Activated CD8-positive, alpha-beta memory T cell treated with anti-CD3 and anti-CD28 coated beads for 36 hours (primary cell): Measurements from ENCODE around the gene OR5B2. TPM values are rescaled to one million over a fixed set of nuclear protein-coding genes. Genes with fewer than 3 reads are reported as not detected.
"Not testable (repeated sequence)": the region's sequence is repeated elsewhere in the genome, so short reads cannot be mapped to it uniquely, and the experiment has no call there.

Experiments
- CTCF ChIA-PET: fragments of 350-600 bp; sonication (Branson Sonifier 250); formaldehyde crosslinking; loops from one replicate; lab custom pipeline; 2021; ENCODE audit warnings: antibody characterized with exemption; lab: Charles Lee
- POLR2A ChIA-PET: fragments of 350-600 bp; sonication (Branson Sonifier 250); formaldehyde crosslinking; loops from one replicate; lab custom pipeline; 2021; ENCODE audit warnings: antibody characterized with exemption; lab: Charles Lee
- total RNA-seq, 2 experiments: library from RNA; stranded (reverse); gene quantifications; one replicate each; pipeline ENCODE4 v1.2.3, GENCODE V29; 2021

The OR5B2 gene
- not detected for total RNA-seq

- POLR2A ChIA-PET: no interaction called here
- CTCF ChIA-PET: no interaction called here
Observed at GRCh38 chr11:58428021-58428420, at the start of gene OR5B2. Gene OR5B2 (minus strand): TSS chr11:58428121. CDS start chr11:58423261, 4,860 bp downstream.

- ChIA-PET CTCF (no interaction called here), POLR2A (no interaction called here)
Observed at GRCh38 chr11:58471892-58472291, 44.0 kb upstream of the OR5B2 start.

- ChIA-PET POLR2A (no interaction called here), CTCF (no interaction called here)
Observed at GRCh38 chr11:58466293-58466692, 38.4 kb upstream of the OR5B2 start.

DNA sequence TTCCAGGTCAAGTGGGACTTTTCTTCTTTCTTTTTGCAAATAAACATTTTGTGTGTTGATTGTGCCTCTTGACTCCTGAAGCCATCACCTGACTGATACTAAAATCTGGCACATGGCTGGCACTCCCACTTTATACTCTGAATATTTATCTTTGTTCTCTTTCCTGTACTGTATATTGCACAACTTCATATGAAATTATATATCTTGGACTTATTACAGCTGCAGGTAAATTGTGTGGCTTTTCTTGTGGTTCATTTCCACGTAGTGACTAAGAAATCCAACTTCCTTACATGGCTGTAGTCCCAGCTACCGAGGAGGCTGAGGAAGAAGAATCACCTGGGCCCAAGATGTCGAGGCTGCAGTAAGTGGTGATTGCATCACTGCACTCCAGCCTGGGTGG is 37.8 kb upstream of the OR5B2 start:
- POLR2A ChIA-PET: no interaction called here
- CTCF ChIA-PET: no interaction called here

- CTCF ChIA-PET: no interaction called here
- POLR2A ChIA-PET: no interaction called here
Observed at GRCh38 chr11:58451585-58451984, 23.7 kb upstream of the OR5B2 start.

DNA sequence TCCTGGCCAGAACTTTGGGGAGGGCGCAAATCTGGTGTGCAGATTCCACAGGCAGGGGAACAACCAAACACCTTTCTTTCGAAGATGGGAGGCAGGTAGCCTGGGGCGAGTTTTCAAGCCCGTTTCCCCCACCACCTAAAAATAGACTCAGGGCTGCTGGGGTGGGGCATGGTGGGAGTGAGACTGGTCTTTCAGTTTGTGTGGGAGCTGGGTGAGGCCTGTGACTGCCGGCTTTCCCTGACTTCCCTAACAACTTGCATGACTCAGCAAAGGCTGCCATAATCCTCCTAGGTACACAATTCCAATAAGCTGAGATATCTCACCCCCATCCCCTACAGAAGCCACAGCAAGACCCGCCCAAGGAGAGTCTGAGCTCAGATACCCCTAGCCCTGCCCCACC is 18.4 kb upstream of the OR5B2 start:
- CTCF ChIA-PET: no interaction called here
- POLR2A ChIA-PET: no interaction called here

- ChIA-PET CTCF (no interaction called here), POLR2A (no interaction called here)
Observed at GRCh38 chr11:58444300-58444699, 16.4 kb upstream of the OR5B2 start.

GRCh38 chr11:58442136-58442535 is 14.2 kb upstream of the OR5B2 start, which contains the start of gene OR5B12:
Gene OR5B12 (minus strand): TSS chr11:58442236. CDS start chr11:58440151, 2,085 bp downstream.
- POLR2A ChIA-PET: no interaction called here

DNA sequence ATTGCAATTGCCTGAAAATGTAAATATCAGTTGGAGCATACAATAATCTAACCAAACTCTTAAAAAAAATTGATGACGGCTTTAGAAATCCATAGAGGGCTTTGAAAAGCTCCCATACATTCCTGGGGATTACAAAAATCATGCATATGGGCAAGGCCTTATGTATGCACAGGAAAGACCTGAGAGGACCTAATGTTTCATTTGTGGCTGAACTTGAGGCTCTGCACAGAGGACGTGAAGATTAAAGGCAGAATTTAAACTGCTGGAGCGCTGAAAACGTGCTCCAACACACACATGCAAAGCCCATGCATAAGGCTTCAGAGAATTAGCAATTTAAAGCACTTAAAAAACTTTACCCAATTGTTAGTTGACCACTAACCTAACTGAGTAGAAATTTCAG is 10.6 kb upstream of the OR5B2 start:
- POLR2A ChIA-PET: no interaction called here
- CTCF ChIA-PET: no interaction called here

More at GRCh38 chr11:58442136-58442535, 14.2 kb upstream of the OR5B2 start, which contains the start of gene OR5B12:
- CTCF ChIA-PET: no interaction called here

GRCh38 chr11:58434217-58434616 is 6.3 kb upstream of the OR5B2 start:
- CTCF ChIA-PET: no interaction called here

DNA sequence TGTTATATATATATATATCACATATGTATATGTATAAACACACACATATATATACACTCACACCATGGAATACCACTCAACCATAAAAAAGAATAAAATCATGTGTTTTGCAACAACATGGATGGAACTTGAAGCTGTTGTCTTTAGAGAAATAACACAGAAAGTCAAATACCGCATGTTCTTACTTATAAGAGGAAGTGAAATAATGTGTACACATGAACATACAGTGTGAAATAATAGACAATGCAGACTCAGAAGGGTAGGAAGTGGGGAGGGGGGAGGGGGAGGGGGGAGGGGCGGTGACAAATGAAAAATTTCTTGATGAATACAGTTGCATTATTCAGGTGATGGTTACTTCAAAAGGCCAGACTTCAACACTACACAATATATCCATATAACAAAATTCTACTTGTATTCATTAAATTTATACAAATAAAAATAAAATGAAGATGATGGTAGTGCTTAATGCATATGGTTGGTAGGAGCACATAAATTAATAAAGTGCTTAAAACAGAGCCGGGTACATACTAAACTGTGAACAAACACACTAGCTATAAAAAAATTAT is 5.8 kb upstream of the OR5B2 start:
- ChIA-PET POLR2A (no interaction called here), CTCF (no interaction called here)

More at GRCh38 chr11:58434217-58434616, 6.3 kb upstream of the OR5B2 start:
- POLR2A ChIA-PET: no interaction called here

GRCh38 chr11:58429273-58429672 is 1.4 kb upstream of the OR5B2 start:
- POLR2A ChIA-PET: no interaction called here
- CTCF ChIA-PET: no interaction called here

DNA sequence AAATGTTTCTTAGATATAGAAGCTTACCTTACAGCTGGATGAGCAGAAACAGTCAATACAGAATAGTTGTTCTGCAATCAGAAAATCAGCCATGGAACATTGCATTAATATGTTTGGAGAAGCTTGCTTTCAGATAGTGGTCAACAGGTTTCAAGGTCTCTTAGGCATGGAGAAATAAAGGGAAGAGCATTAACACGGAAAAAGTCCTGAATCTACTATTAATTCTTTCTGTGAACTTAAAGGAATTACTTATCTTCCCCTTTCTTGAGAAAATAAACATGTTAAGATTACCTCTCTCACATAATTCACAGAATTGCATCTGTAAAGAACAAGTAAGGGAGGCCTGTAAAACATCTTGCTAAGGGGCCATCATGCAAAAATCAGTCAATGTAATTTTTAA is 21.1 kb downstream of the OR5B2 start, which contains the start of gene OR5B3:
OR5B3 (minus strand) TSS at position 101 of the 400 bp plus-strand sequence. CDS start 3,465 bp downstream, outside the sequence.
- POLR2A ChIA-PET: no interaction called here
- CTCF ChIA-PET: no interaction called here

- POLR2A ChIA-PET, CTCF ChIA-PET: not testable (repeated sequence)
Observed at GRCh38 chr11:58399622-58400021, 28.3 kb downstream of the OR5B2 start.

GRCh38 chr11:58395581-58395980 is 32.3 kb downstream of the OR5B2 start:
- CTCF ChIA-PET: no interaction called here
- POLR2A ChIA-PET: no interaction called here

DNA sequence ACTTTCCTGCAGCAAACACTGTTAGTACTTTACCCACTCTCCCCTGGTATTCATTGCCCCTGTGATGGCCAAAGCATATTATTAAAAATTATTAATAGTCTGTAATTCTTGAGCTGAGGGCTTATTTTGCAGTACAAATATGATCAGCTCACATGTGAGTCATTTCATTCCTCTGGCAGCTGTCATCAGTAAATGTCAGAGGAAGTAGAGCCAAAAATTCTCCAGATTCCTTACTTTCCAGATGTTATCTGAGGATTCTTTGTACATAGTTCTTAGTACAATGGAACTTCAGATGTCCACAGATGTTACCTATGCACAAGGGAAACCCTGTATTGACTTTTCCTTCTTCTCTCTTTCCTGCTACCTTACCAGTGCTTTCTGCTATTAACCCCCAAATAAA is 33.7 kb downstream of the OR5B2 start:
- ChIA-PET POLR2A (no interaction called here), CTCF (no interaction called here)

GRCh38 chr11:58392746-58393145 is 35.2 kb downstream of the OR5B2 start:
- POLR2A ChIA-PET: no interaction called here
- CTCF ChIA-PET: no interaction called here

GRCh38 chr11:58391879-58392278 is 36.0 kb downstream of the OR5B2 start:
- ChIA-PET CTCF (no interaction called here), POLR2A (no interaction called here)

DNA sequence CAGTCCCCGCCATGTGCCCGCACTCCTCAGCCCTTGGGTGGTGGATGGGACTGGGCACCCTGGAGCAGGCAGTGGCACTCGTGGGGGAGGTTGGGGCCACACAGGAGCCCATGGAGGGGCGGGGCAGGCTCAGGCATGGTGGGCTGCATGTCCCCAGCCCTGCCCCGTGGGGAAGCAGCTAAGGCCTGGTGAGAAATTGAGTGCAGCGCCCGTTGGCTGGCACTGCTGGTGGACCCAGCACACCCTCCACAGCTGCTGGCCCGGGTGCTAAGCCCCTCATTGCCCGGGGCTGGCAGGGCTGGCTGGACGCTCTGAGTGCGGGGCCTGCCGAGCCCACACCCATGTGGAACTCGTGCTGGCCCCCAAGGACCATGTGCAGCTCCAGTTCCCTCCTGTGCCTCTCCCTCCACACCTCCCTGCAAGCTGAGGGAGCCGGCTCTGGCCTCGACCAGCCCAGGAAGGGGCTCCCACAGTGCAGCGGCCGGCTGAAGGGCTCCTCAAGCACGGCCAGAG is 37.3 kb downstream of the OR5B2 start:
- ChIA-PET POLR2A (no interaction called here), CTCF (no interaction called here)
